ENCODE data around the gene NFATC2. TPM values are rescaled to one million over a fixed set of nuclear protein-coding genes. Genes with fewer than 3 reads are reported as not detected.

Gene NFATC2
- total and polyA plus RNA-seq, 7 donors: 1.4 to 16.9 (median 5.0) TPM

DNA sequence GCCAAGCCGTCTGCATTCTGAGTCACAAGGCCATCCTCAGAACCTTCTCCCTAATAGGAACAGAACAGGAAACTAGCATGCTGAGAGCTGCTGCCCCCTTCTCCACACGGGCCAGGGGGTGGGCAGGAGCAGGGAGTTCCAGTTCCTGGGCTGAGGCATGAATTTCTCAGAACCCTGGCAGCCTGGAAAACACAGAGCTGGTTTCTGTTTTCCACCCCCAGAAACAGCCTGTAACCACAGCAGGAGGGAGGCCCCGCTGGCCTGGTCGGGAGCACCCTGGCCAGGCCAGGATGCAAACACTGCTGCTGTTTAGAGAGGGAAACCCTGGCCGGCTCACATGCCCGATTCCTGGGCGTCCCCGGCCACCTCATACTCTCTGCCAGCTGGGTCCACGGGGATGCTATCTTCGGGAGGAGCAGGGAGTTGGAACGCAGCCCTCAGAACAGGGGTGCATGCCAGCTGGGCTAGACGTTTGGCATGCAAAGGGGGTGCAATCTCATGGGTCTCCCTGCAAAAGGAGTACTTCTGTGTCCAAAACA is 130.1 kb downstream of the NFATC2 start:
- Histone ChIP-seq H3K4me1 (peaks cover 0 to 18% (median 15%) of the 10 kb centered on the region in 4 donors), H3K36me3 (no peaks in the 10 kb centered on the region), H3K27me3 (no peaks in the 10 kb centered on the region), H3K27ac (peak overlapping the region; percentile 43 to 65 (median 46)), H3K9me3 (no peaks in the 10 kb centered on the region), H3K4me3 (peak overlapping the region in 1 of 4 donors; percentile 2)
- intact Hi-C loops (cut with DNase I): no loop called here
- TF ChIP-seq POLR2AphosphoS5 (IDR thresholded peaks at IDR 0.05) (peak in 2 of 4 donors; percentile 27 to 33), POLR2A (IDR thresholded peaks at IDR 0.05) (no peak), EP300 (IDR thresholded peaks at IDR 0.05) (peak in 1 of 4 donors; percentile 23)
- TF ChIP-seq, protein P1, sequence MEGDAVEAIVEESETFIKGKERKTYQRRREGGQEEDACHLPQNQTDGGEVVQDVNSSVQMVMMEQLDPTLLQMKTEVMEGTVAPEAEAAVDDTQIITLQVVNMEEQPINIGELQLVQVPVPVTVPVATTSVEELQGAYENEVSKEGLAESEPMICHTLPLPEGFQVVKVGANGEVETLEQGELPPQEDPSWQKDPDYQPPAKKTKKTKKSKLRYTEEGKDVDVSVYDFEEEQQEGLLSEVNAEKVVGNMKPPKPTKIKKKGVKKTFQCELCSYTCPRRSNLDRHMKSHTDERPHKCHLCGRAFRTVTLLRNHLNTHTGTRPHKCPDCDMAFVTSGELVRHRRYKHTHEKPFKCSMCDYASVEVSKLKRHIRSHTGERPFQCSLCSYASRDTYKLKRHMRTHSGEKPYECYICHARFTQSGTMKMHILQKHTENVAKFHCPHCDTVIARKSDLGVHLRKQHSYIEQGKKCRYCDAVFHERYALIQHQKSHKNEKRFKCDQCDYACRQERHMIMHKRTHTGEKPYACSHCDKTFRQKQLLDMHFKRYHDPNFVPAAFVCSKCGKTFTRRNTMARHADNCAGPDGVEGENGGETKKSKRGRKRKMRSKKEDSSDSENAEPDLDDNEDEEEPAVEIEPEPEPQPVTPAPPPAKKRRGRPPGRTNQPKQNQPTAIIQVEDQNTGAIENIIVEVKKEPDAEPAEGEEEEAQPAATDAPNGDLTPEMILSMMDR (IDR thresholded peaks at IDR 0.05): no peak
- peak; percentile 76 for DNase-seq
- WGBS, 2 donors: 55 to 68% methylated on average over 12 of the region's 12 CpGs

GRCh38 chr20:51411870-51412269 is 130.6 kb downstream of the NFATC2 start:
- no peak for DNase-seq
- peak overlapping the region; percentile 43 to 65 (median 46) for H3K27ac ChIP-seq
- H3K4me3 ChIP-seq: no peak overlapping the region
- H3K9me3 ChIP-seq: no peaks in the 10 kb centered on the region
- peaks cover 0 to 18% (median 15%) of the 10 kb centered on the region in 4 donors for H3K4me1 ChIP-seq
- TF ChIP-seq POLR2AphosphoS5 (IDR thresholded peaks at IDR 0.05): no peak
- TF ChIP-seq POLR2A (IDR thresholded peaks at IDR 0.05): no peak
- TF ChIP-seq, protein P1 (IDR thresholded peaks at IDR 0.05): no peak
- TF ChIP-seq EP300 (IDR thresholded peaks at IDR 0.05): no peak
- WGBS, 2 donors: 91 to 96% methylated on average over 1 of the region's 1 CpG
- H3K36me3 ChIP-seq: no peaks in the 10 kb centered on the region
- intact Hi-C loops (cut with DNase I): no loop called here
- no peaks in the 10 kb centered on the region for H3K27me3 ChIP-seq

- DNase-seq: no peak
- intact Hi-C loops (cut with DNase I): no loop called here
- WGBS, 2 donors: 96 to 97% methylated on average over 4 of the region's 4 CpGs
- Histone ChIP-seq H3K27me3 (no peaks in the 10 kb centered on the region), H3K4me1 (peaks cover 0 to 18% (median 15%) of the 10 kb centered on the region in 4 donors), H3K4me3 (no peak overlapping the region), H3K27ac (no peak overlapping the region), H3K9me3 (no peaks in the 10 kb centered on the region), H3K36me3 (no peaks in the 10 kb centered on the region)
- TF ChIP-seq, protein P1 (IDR thresholded peaks at IDR 0.05): no peak
- TF ChIP-seq EP300 (IDR thresholded peaks at IDR 0.05) (no peak), POLR2A (IDR thresholded peaks at IDR 0.05) (no peak)
These were observed 131.8 kb downstream of the NFATC2 start for GRCh38 chr20:51410586-51411325.

DNA sequence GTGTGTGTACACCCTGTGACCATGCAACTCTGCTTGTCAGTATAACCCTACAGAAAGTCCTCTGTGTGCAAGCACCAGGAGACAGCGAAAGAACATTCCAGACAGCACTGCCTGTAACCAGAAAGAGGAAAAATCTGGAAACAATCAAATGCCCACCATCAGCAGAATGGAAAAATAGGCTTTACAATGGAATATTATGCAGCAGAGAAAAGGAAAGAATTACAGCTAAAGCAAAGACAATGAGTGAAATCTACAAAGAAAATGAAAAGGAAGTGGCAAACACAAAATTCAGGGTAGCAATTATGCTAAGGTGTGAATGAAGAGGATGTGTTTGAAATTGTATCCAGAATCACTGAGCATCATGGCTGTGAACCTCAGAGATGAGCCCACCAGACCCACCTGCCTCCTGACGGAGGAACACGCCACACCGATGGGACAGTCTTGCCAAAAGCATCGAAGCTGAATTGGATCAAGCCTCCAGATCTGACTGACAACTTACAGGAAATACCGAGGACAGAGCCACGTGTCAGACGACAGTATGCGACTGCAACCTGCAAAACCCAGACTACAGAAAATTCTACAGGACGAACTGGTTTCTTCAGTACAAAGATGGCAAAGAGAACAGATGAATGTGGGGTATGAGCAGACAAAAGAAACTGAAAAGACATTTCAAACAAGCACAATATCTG is 133.2 kb downstream of the NFATC2 start:
- Histone ChIP-seq H3K4me1 (peaks cover 0 to 18% (median 15%) of the 10 kb centered on the region in 4 donors), H3K9me3 (no peaks in the 10 kb centered on the region), H3K27ac (no peak overlapping the region), H3K27me3 (no peaks in the 10 kb centered on the region), H3K36me3 (no peaks in the 10 kb centered on the region), H3K4me3 (no peak overlapping the region)
- intact Hi-C loops (cut with DNase I): no loop called here
- WGBS, 2 donors: 84 to 86% methylated on average over 10 of the region's 10 CpGs
- no peak for TF ChIP-seq POLR2AphosphoS5 (IDR thresholded peaks at IDR 0.05)
- TF ChIP-seq, protein P1 (IDR thresholded peaks at IDR 0.05): no peak
- TF ChIP-seq POLR2A (IDR thresholded peaks at IDR 0.05): no peak
- DNase-seq: no peak
